Measurements from ENCODE around the gene BRI3.

The BRI3 gene

GRCh38 chr7:98287486-98287959, 6.0 kb downstream of the BRI3 start:
- no peak for DNase-seq (ENCODE audit: low read depth)

- no peak for DNase-seq (ENCODE audit: low read depth)
Observed at GRCh38 chr7:98288064-98288823, 6.8 kb downstream of the BRI3 start.

GRCh38 chr7:98289333-98289875, 7.9 kb downstream of the BRI3 start:
- DNase-seq (ENCODE audit: low read depth): no peak

GRCh38 chr7:98291717-98292116, 10.2 kb downstream of the BRI3 start:
- DNase-seq (ENCODE audit: low read depth): no peak

GRCh38 chr7:98293265-98293664, 11.8 kb downstream of the BRI3 start:
- no peak for DNase-seq (ENCODE audit: low read depth)

DNA sequence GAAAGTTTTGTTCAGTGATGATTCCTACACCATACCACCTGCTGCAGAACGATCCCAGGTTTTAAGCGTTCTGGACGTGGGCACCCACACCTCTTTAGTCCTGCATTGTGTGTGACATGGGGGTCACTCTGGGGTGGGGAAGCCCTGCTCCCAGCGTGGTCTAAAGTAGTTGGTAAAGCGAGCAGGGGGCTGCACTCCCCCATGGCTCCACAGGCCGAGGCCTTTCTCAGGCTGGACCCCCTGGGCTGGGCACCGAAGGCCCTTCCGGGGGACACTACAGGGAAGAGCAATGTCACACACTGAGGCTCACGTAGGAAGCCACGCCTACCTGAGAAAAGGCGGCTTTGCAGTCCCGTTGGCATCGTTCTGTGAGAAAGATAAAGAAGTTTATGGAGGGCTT, 12.3 kb downstream of the BRI3 start:
- DNase-seq (ENCODE audit: low read depth): no peak

DNA sequence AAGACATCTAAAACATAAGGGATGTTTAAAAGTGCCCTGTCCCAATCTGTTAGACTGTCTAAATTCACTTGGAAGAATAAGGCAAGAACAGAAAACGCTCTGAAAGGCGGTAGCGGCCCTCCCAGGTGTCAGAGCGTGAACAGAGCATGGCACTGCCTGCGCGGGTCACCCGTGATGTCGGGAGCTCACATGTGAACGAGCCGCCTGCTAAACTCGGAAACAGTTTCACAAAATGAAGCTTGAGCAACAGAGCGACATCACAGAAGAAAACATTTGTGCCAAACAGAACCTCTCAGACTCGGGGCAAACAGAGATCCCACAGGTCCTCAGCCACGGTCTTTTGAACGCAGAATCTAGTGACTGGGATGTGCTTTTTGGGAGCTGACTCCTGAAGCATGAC, 12.8 kb downstream of the BRI3 start:
- DNase-seq (ENCODE audit: low read depth): no peak

GRCh38 chr7:98294798-98295382, 13.4 kb downstream of the BRI3 start:
- no peak for DNase-seq (ENCODE audit: low read depth)

DNA sequence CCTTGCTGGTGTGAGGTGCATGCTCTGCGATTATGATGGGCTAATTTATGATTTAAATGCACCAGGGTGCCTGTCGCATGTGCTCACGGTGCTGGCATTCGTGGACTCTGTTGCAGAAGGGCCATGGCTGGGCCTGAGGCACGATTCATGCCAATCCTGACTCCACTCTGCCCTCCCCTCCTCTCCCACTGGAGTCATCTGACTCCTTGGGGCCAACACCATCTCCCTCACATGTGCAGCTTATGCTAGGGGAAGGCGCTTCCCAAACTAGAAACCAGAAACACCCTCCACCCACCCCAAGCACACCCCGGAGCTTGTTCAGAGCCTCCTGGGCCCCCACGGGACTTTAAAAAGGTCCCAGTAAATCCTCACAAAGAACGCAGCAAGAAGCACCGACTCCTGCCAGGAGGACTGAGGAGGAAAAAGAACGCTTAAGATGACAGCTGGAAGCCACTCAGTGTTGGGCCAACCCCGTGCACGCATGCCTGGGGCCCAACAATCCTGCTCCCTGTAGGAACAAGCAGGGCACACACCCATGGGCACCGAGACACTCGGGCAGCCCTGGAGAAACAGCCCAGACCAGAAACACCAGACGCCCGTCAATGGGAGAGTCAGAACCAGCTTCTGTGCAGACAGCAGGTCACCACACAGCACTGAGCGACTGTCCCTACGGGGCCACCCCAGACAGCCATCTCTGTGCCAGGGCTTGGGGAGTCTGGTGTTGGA, 14.1 kb downstream of the BRI3 start:
- DNase-seq (ENCODE audit: low read depth): no peak

DNA sequence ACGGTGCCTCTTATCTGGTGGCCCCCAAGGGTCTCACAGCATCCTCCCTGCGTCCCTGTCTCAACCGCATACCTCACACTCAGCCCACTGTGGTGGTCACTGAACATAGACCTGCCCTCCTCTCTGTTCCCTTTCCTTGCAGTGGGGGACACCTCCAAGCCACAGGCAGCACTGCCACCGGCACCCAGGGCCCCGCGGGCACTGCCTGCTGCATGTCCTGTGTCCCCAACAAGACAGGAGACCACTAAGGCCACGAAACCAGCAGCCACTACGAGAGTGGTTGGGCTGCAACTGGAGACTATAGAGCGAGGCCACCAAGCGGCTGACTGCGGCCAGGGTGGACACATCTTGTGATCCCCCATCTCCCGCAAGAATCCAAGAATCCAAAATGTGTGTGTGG, 15.3 kb downstream of the BRI3 start:
- no peak for DNase-seq (ENCODE audit: low read depth)

DNA sequence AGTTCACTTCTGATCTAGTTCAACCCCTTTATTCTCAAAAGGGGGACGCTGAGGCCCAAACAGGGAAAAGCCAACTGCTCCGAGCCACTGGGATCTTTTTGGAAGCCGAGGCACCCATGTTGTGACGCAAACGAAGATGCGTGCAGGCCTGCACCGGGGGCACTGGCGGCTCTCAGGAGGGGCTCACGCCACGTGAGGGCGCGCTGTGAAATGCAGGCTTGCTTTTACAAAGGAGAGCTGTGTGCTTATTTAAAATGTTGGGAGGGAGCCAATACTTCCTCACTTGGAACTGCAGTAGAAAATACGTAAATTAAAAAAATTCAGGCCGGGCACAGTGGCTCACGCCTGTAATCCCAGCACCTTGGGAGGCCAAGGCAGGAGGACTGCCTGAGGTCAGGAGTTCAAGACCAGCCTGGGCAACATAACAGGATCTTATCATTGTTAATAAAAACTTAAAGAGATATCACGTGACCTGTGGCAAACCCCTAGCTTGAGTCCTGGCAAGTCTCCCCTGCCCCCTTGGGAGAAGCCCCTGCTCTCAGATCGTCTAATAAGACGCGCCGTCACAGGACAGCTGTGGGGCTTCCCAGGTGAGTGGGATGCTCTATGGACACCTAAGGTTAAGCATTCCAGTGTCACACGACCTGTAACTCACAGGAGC, 16.3 kb downstream of the BRI3 start:
- DNase-seq (ENCODE audit: low read depth): no peak

- DNase-seq (ENCODE audit: low read depth): no peak
Observed at GRCh38 chr7:98300595-98301372, 19.3 kb downstream of the BRI3 start.

DNA sequence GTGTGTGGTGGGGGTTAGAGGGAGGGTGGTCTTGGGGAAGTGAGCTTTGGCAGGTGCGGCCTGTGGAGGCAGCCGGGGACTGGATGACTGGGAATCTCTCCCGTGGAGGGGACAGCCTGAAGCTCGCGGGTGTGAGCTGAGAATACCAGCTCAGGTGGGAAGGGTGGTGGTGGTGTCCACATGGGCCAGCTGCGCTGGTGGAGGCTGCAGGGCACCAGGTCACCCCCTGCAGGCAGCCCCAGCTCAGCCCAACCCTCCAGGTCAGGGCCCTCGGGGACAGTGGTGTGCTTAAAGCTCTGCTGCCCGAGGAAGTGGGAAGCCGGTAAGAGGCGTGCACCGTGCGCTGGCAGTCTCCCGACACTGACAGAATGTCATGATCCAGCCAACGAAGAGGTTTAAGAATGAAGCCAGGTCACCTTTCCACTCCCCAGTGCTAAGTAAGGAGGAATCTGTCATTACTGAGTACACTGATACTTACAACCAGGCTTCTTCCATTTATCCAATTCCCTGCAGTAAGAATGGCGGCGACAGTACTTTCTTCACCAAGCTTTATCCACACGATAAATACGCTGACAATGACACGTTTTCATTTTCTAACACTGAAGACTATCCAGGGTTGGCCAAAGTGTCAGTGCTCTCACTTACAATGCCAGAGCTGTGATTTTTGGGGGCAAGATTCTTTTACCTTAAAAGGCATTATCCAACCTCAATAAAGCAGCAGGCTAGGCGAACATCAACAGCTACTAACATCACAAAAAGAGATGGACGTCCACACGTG, 20.4 kb downstream of the BRI3 start:
- DNase-seq (ENCODE audit: low read depth): no peak

- DNase-seq (ENCODE audit: low read depth): no peak
Observed at GRCh38 chr7:98303176-98303865, 21.8 kb downstream of the BRI3 start.

GRCh38 chr7:98303906-98304305, 22.4 kb downstream of the BRI3 start:
- no peak for DNase-seq (ENCODE audit: low read depth)

DNA sequence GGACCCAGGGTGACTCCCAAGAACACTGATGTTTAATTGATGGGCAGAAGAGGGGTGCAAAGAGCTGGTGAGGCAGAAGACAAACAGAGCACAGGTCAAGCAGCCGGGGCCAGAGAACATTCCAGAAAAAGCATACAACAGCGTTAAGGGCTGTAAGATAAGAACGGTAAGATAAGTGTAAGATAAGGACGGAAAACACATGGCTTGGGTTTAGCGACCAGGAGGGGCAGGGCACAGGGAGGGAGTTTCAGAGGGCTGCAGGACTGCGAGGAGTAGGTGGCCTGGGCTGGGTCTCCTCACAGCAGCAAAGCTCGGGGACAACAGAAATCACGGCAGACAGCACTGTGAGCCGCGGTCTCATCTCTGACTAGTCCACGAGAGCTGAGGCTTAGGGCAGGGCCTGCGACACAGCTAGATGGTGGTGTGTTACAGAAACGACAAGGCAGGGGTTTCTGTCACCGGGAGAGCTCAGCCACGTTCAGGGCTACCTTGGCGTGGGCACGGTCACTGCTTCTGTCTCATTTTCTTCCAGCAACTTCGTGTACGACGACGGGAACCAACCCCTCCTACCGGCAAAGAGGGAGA, 24.6 kb downstream of the BRI3 start:
- DNase-seq (ENCODE audit: low read depth): no peak

DNA sequence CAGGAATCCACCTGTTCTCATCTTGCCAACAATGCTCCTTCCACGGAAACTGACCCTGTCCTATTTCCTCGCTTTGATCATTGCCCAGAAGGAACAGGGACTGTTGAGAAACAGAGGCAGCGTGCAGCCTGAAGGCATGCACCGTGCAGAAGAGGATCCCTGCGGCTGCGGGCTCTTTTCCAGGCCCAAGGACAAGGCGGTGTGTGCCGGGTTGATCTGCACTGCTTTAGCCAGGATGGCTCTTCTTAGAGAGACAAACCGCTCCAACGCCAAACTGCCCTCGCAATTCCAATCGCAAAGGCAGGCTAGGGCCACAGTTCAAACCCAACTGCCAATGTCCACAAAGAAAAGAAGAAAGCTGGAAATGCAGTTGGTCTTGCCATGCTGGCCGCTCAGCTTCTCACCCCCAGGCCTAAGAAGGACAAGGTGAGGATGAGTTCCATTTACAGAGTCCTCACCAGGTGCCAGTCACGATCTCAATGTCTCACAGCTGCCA, 26.5 kb downstream of the BRI3 start:
- DNase-seq (ENCODE audit: low read depth): no peak

DNA sequence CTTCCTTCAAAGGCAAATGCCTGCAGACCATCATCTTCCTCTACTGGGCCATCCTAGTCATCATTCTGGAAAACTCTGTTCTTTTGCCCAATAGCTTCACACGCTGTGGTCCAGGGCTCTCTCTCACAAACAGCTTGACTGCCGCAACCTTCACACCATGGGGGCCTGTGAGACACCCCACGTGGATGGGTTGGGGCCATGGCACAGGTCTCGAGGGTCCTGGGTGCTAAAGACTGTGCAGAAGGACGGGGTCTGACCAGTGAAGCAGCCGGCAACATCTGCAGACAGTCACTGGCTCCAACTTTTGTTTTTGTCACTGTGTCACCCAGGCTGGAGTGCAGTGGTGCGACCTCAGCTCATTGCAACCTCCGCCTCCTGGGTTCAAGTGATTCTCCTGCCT, 28.1 kb downstream of the BRI3 start:
- DNase-seq (ENCODE audit: low read depth): no peak

DNA sequence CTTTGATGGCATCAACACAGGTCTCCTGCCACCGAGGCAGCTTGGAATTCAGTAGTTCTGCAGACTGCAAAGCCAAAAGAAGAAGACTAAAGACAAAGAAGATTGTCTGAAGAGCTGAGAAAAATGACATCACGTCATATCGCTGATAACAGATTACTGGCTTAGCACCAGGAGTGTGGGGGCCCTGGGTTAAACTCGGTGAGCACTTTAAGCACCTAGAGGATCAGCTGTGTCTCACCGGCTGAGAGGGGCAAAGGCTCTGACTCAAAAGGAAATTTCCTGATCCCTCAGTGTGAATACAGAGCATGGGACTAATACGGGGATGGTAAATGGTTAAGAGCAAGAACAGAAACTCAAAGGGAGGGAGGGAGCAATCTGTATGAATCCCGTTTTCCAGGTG, 30.7 kb downstream of the BRI3 start:
- no peak for DNase-seq (ENCODE audit: low read depth)

- no peak for DNase-seq (ENCODE audit: low read depth)
Observed at GRCh38 chr7:98314469-98314868, 33.0 kb downstream of the BRI3 start.

Data from stimulated activated CD8-positive, alpha-beta memory T cell treated with anti-CD3 and anti-CD28 coated beads, Interleukin-12 subunit alpha, Interleukin-12 subunit beta, amount 100 ng/mL, for 4 hours (primary cell).